ENCODE results near the gene TMEM255B.

DNA sequence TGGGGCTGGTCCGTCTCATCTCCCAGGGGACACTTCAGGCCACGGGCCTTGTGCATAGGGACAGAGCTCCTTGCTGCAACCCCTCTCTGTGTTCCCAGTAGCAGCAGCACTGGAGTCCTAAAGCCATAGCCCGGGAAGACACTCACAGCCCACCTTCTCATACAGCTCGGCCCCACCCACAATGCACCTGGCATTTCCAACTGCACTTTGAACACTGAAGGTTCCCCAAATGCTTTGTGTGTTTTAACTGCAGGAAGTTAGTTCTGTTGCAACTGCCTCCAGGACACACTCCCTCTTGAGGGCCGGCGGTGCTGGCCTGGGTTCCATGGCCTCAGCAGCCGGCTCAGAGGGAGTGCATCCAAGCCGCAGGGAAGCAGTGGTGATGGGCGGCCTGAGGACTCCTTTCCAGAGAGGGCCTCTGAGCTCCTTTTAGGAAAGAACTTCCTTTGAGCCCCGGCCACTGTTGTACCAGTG, 22.7 kb upstream of the TMEM255B start:
- TF ChIP-seq MAX (IDR thresholded peaks at IDR 0.05; ENCODE audit: insufficient read depth, insufficient read length) (no peak), EZH2 (IDR thresholded peaks at IDR 0.05; ENCODE audit: borderline replicate concordance, low read depth, low read length, severe bottlenecking) (no peak), POLR2AphosphoS5 (IDR thresholded peaks at IDR 0.05; ENCODE audit: insufficient read depth, low read depth, low read length) (no peak), POLR2A (IDR thresholded peaks at IDR 0.05; ENCODE audit: low read depth, low read length) (no peak)
- TF ChIP-seq, protein P1, sequence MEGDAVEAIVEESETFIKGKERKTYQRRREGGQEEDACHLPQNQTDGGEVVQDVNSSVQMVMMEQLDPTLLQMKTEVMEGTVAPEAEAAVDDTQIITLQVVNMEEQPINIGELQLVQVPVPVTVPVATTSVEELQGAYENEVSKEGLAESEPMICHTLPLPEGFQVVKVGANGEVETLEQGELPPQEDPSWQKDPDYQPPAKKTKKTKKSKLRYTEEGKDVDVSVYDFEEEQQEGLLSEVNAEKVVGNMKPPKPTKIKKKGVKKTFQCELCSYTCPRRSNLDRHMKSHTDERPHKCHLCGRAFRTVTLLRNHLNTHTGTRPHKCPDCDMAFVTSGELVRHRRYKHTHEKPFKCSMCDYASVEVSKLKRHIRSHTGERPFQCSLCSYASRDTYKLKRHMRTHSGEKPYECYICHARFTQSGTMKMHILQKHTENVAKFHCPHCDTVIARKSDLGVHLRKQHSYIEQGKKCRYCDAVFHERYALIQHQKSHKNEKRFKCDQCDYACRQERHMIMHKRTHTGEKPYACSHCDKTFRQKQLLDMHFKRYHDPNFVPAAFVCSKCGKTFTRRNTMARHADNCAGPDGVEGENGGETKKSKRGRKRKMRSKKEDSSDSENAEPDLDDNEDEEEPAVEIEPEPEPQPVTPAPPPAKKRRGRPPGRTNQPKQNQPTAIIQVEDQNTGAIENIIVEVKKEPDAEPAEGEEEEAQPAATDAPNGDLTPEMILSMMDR (IDR thresholded peaks at IDR 0.05; ENCODE audit: extremely low read depth in 1 of 2, insufficient read depth in 1 of 2, low read depth in 1 of 2, low read length in 2 of 2): no peak
